BLaER1 (cell line): ENCODE results near the gene ZDHHC13.

Experiments
- H3K27ac ChIP-seq: shearing (Covaris generic); formaldehyde crosslinking; 2 replicates; pipeline ENCODE4 v1.8.1; 2022
- H3K27me3 ChIP-seq: shearing (Covaris generic); formaldehyde crosslinking; 2 replicates; pipeline ENCODE4 v1.8.1; 2022
- H3K36me3 ChIP-seq: shearing (Covaris generic); formaldehyde crosslinking; 2 replicates; pipeline ENCODE4 v1.8.1; 2022
- H3K4me1 ChIP-seq: shearing (Covaris generic); formaldehyde crosslinking; 2 replicates; pipeline ENCODE4 v1.8.1; 2022
- H3K4me2 ChIP-seq: shearing (Covaris generic); formaldehyde crosslinking; 2 replicates; pipeline ENCODE4 v1.8.1; 2022
- H3K4me3 ChIP-seq: shearing (Covaris generic); formaldehyde crosslinking; 2 replicates; pipeline ENCODE4 v1.8.1; 2022
- H3K9ac ChIP-seq: shearing (Covaris generic); formaldehyde crosslinking; 2 replicates; pipeline ENCODE4 v1.8.1; 2022
- H3K9me3 ChIP-seq: shearing (Covaris generic); formaldehyde crosslinking; 2 replicates; pipeline ENCODE4 v1.8.1; 2022
- H4K20me1 ChIP-seq: shearing (Covaris generic); formaldehyde crosslinking; 2 replicates; pipeline ENCODE4 v1.8.1; 2022
- Cebpa-rat ChIP-seq: shearing (Covaris generic); IDR thresholded peaks from 2 replicates; pipeline ENCODE4 v1.8.1; 2022

ZDHHC13 gene

DNA sequence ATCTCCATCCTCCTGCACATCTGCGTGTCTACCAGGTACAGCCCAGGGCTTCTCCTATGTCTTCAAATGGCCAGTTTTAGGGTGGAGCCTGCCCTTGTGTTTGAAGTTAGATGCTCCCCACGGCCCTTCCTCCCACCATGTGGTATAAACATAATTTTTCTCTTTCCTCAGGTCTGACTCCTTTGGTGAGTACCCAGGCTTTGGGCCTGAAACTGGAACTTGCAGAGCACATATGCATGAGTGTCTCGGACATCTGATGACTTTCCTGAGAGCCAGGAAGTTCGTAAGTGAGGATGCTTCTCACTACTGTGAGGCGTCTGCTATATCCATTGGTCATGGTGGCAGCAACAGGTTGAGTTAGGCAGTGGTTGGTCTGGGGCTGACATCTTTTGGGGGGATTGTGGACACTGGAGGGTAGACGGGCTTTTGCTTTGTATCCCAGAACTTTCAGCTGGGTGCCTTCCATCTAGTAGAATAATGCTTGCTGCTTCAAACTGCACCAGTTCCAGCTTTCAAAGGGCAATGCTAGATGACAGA, 68.6 kb downstream of the ZDHHC13 start:
- Histone ChIP-seq H3K36me3 (no peaks in the 10 kb centered on the region), H3K27me3 (no peaks in the 10 kb centered on the region), H3K4me2 (no peak overlapping the region), H3K9ac (no peak overlapping the region), H3K4me3 (no peak overlapping the region), H3K4me1 (no peaks in the 10 kb centered on the region), H3K9me3 (no peaks in the 10 kb centered on the region), H3K27ac (no peak overlapping the region), H4K20me1 (no peaks in the 10 kb centered on the region)
- no peak for TF ChIP-seq Cebpa-rat

DNA sequence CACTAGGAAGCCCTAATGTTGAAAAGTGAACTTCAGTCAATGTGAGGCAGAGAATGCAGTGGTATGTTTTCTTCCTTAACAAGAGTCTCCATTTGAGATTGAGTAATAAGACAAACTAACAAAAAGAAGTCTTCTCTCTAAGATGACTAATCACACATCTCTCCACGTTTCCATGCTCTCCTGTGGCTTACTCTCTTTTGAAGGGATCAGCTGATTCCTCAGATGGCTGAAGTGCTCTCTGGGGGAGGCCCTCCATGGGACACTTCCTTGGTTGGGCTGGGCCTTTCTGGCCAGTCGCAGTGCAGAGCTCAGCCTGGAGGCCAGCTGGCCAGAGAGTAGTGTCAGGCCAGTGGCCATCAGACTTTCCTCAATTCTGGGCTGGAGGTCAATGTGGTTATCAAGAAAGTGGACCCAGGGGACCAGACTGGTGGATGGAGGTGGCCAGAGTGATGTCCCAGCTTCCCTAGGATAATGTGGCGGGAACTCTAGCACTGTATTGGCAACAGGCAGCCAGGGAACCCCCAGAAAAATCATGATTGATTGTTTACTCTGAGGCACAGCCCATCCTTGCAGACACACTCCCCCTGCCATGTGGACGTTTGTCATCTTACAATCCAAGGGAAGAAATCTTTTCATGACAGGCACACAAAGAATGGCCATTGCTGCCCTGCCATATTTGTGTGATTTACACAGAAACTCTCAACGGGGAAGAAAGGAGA, 70.3 kb downstream of the ZDHHC13 start:
- Histone ChIP-seq H3K27me3 (no peaks in the 10 kb centered on the region), H4K20me1 (no peaks in the 10 kb centered on the region), H3K4me3 (no peak overlapping the region), H3K9me3 (no peaks in the 10 kb centered on the region), H3K4me1 (no peaks in the 10 kb centered on the region), H3K9ac (no peak overlapping the region), H3K27ac (no peak overlapping the region), H3K36me3 (no peaks in the 10 kb centered on the region), H3K4me2 (no peak overlapping the region)
- TF ChIP-seq Cebpa-rat = no peak

DNA sequence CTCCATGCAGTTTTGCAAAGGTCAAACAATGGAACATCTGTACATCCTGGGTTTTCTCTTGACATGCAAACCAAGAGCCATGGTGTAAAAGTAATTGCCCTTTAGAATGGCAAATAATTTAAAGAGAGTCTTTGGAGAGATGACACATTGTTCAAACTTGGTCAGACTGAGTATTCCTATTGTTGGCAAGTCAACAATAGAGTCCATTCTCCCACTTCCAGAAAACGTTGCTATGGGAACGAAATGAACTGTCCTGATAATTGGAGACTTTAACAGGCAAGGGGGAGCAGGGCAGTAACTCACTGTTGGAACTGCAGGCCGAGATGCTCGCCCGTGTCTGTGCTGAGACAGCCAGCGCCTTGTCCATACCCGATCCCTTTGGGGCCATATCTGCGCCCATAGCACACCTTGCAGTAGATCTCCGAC, 70.9 kb downstream of the ZDHHC13 start:
- Histone ChIP-seq H3K36me3 (no peaks in the 10 kb centered on the region), H3K4me1 (no peaks in the 10 kb centered on the region), H3K4me3 (no peak overlapping the region), H3K9me3 (no peaks in the 10 kb centered on the region), H3K27me3 (no peaks in the 10 kb centered on the region), H3K9ac (no peak overlapping the region), H3K27ac (no peak overlapping the region), H3K4me2 (no peak overlapping the region), H4K20me1 (no peaks in the 10 kb centered on the region)
- TF ChIP-seq Cebpa-rat = no peak

DNA sequence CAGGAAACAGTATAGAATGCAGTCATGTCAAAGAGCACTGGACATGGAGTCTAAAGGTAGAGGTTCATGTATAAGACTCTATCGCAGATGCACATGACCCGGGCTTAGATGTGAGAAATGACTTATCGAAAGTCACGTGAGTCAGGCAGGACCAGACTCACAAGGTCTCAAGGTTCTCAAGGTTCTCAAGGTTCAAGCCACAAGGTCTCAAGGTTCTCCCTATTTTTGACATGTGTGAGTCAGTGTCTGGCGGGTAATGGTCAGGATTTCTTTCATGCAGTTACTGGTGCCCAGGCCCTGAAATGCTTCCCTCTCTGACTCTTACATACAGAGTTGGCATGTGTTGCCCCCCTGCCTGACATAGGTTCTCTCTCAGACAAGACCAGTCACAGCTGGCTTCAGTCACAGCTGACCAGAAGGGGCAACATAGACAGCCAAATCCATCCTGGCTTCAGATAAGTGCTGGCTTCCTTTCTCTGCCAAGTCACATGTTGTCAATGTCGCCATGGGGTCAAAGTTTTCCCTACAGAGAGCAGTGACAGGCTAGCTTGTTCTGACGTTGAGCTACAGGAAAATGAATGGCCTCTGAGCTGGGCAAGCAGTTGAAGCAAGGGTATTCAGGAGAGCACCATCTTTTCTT, 74.7 kb downstream of the ZDHHC13 start:
- Histone ChIP-seq H3K9me3 (no peaks in the 10 kb centered on the region), H3K36me3 (no peaks in the 10 kb centered on the region), H3K27ac (no peak overlapping the region), H4K20me1 (no peaks in the 10 kb centered on the region), H3K4me3 (no peak overlapping the region), H3K4me1 (no peaks in the 10 kb centered on the region), H3K4me2 (no peak overlapping the region), H3K27me3 (no peaks in the 10 kb centered on the region), H3K9ac (no peak overlapping the region)
- no peak for TF ChIP-seq Cebpa-rat

DNA sequence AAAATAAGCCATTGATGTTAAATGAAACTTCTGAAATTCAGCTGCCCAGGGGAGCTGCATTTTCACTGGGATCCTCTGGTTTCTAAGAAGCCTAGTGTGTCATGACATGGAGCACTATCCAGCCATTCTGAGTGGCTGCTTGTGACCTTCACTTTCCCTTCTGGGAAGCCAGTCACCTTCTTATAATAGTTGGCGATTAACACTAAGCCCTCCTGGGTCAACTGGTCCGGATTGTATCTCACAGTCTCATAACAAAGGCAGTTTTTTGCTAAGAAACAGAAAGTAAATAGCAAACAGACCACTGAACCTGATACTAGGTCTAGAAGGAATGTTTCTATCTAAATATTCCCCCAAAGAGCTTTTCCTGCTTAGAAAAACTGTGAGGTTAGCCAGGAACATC, 76.9 kb downstream of the ZDHHC13 start:
- no peak overlapping the region for H3K9ac ChIP-seq
- H3K27me3 ChIP-seq = no peaks in the 10 kb centered on the region
- H3K9me3 ChIP-seq = no peaks in the 10 kb centered on the region
- H3K4me2 ChIP-seq = no peak overlapping the region
- no peaks in the 10 kb centered on the region for H3K36me3 ChIP-seq
- H3K27ac ChIP-seq = no peak overlapping the region
- H4K20me1 ChIP-seq = no peaks in the 10 kb centered on the region
- no peak overlapping the region for H3K4me3 ChIP-seq
- TF ChIP-seq Cebpa-rat = no peak
- H3K4me1 ChIP-seq = no peaks in the 10 kb centered on the region

DNA sequence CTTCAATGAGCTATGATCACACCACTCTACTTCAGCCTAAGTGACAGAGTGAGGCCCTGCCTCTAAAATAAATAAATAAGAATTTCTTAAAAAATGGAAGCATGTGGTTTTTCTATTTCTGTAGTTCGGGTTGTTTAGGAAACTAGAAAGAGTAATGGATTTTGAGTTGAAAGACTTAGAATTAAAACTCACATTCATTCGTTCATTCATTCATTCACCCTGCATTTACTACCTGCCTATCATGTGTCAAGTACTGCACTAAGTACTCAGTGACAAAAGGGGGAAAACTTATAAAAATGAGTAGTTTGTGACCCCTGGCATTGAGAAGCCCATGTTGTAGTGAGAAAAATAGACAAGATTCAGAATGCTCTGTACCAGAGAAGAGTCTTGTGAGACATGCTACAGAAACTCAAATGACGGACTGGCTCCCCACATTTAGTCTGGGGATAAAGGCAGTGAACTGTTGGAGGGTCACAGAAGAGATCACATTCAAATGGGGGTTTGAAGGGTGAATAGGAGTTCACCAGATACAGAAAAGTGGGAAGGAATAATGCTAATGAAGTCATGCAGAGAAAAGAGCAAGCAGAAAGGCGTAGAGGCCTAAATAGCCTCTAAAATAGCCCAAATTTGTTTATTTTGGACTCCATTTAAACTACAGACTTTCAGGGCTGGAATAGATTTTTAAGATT, 77.8 kb downstream of the ZDHHC13 start:
- Histone ChIP-seq H3K27ac (no peak overlapping the region), H3K4me2 (no peak overlapping the region), H3K9me3 (no peaks in the 10 kb centered on the region), H3K4me1 (no peaks in the 10 kb centered on the region), H3K27me3 (no peaks in the 10 kb centered on the region), H4K20me1 (no peaks in the 10 kb centered on the region), H3K36me3 (no peaks in the 10 kb centered on the region), H3K4me3 (no peak overlapping the region), H3K9ac (no peak overlapping the region)
- TF ChIP-seq Cebpa-rat = no peak

DNA sequence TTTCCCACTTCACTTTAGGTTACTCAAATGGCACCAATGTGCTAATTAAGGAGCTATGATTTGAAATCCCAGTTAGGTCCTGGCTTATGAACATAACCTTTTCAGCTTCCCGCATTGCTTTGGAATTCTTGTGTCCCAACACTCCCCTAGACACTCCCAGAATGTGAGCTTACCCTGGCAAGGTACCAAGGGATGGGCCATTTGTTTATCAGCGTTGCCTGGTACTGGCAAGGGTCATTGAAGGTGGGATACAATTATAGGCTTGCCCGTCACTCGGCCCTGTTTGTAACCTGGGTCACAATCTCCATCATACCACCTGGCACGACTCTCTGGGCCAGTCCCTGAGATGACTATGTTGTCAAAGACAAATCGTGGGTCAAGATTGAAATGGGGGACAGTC, 79.5 kb downstream of the ZDHHC13 start:
- Histone ChIP-seq H3K27me3 (no peaks in the 10 kb centered on the region), H3K4me3 (no peak overlapping the region), H3K9me3 (no peaks in the 10 kb centered on the region), H3K36me3 (no peaks in the 10 kb centered on the region), H3K9ac (no peak overlapping the region), H4K20me1 (no peaks in the 10 kb centered on the region), H3K4me1 (peaks cover 5% of the 10 kb centered on the region; the same call in 1 of the 2 replicates), H3K27ac (no peak overlapping the region), H3K4me2 (no peak overlapping the region)
- TF ChIP-seq Cebpa-rat = no peak

DNA sequence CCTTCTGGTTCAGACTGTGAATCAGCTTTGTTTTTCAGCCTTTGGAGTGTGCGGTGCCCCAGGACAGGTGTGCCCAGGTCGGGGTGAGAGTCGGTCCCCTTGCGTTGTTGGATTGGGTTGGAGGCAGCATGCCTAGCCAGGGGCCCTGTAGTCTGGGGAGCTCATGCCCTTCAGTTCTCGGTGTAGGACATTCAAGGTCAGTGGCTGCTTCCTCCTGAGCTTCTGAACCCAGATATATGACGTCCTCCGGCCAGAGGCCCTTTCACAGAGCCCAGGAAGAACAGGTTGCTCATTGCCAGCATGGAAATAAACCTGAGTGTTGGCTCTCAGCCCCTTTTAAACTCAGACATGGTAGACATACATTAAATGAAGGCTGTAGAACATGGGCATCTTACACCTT, 82.1 kb downstream of the ZDHHC13 start:
- Histone ChIP-seq H3K9ac (no peak overlapping the region), H3K4me1 (peaks cover 5% of the 10 kb centered on the region; the same call in 1 of the 2 replicates), H3K4me2 (no peak overlapping the region), H3K9me3 (no peaks in the 10 kb centered on the region), H3K4me3 (no peak overlapping the region), H3K27me3 (no peaks in the 10 kb centered on the region), H3K36me3 (no peaks in the 10 kb centered on the region), H4K20me1 (no peaks in the 10 kb centered on the region), H3K27ac (no peak overlapping the region)
- TF ChIP-seq Cebpa-rat = no peak

DNA sequence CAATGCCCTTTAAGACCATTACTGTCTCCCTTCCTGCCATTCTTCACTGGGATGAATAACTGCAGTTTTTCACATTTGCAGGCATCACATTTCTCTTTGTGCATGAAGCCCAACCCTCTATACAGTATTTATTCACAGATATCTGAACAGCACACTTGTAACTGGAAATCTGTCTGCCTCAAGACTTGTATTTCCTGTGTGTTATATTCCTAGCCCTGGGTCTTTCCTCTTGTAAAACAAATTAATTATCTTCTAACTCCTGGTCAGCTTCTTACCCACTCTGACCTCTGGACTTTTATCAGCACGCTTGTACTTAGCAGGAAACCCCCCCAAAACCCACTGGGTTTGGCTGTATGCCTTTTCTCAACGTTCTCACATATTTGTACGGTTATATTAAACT, 82.8 kb downstream of the ZDHHC13 start:
- no peak overlapping the region for H3K9ac ChIP-seq
- no peaks in the 10 kb centered on the region for H3K9me3 ChIP-seq
- no peaks in the 10 kb centered on the region for H3K36me3 ChIP-seq
- H3K4me1 ChIP-seq = peaks cover 5% of the 10 kb centered on the region; the same call in 1 of the 2 replicates
- H3K27me3 ChIP-seq = no peaks in the 10 kb centered on the region
- H3K27ac ChIP-seq = no peak overlapping the region
- no peak overlapping the region for H3K4me2 ChIP-seq
- no peak overlapping the region for H3K4me3 ChIP-seq
- no peak for TF ChIP-seq Cebpa-rat
- no peaks in the 10 kb centered on the region for H4K20me1 ChIP-seq
